Neural progenitor cell (in vitro differentiated cells): Measurements from ENCODE around the gene GCFC2. TPM values are rescaled to one million over a fixed set of nuclear protein-coding genes. Genes with fewer than 3 reads are reported as not detected.

ENCODE experiments used
- DNase-seq: peaks from one replicate; pipeline ENCODE4 v3.0.0-alpha.2; 2016; ENCODE audit warnings: low spot score
- H2AFZ ChIP-seq: fragments of 200-600 bp; sonication (generic); replicated peaks from 2 replicates; pipeline ENCODE4 v1.6.1; 2016; ENCODE audit warnings: antibody characterized with exemption
- H3F3A ChIP-seq: fragments of 200-600 bp; sonication (generic); 2 replicates; pipeline ENCODE4 v1.6.1; 2016; ENCODE audit warnings: antibody characterized with exemption, low read depth
- H3K27ac ChIP-seq: fragments of 200-600 bp; sonication (generic); 2 replicates; pipeline ENCODE4 v1.5.1; 2016; ENCODE audit warnings: mild to moderate bottlenecking
- H3K27me3 ChIP-seq: fragments of 200-600 bp; sonication (generic); 2 replicates; pipeline ENCODE4 v1.6.1; 2016; ENCODE audit warnings: mild to moderate bottlenecking, moderate library complexity
- H3K36me3 ChIP-seq: fragments of 200-600 bp; sonication (generic); 2 replicates; pipeline ENCODE4 v1.5.1; 2016
- H3K4me1 ChIP-seq: fragments of 200-600 bp; sonication (generic); 2 replicates; pipeline ENCODE4 v1.6.1; 2016; ENCODE audit warnings: mixed run types
- H3K4me2 ChIP-seq: fragments of 200-600 bp; sonication (generic); 2 replicates; pipeline ENCODE4 v1.6.1; 2016
- H3K4me3 ChIP-seq: fragments of 200-600 bp; sonication (generic); 2 replicates; pipeline ENCODE4 v1.5.1; 2016
- H3K79me2 ChIP-seq: fragments of 200-600 bp; sonication (generic); 2 replicates; pipeline ENCODE4 v1.6.1; 2016; ENCODE audit warnings: low read depth
- H3K9ac ChIP-seq: fragments of 200-600 bp; sonication (generic); 2 replicates; pipeline ENCODE4 v1.6.1; 2016
- H3K9me3 ChIP-seq: fragments of 200-600 bp; sonication (generic); 2 replicates; pipeline ENCODE4 v1.5.1; 2016; ENCODE audit warnings: low read depth
- H4K20me1 ChIP-seq: fragments of 200-600 bp; sonication (generic); 2 replicates; pipeline ENCODE4 v1.6.1; 2016; ENCODE audit warnings: low read depth
- H3K27ac Mint-ChIP-seq: 3 replicates; pipeline ENCODE4 v1.8.0; 2021; ENCODE audit warnings: mixed read lengths
- H3K27me3 Mint-ChIP-seq: 2 replicates; pipeline ENCODE4 v1.8.0; 2022; ENCODE audit warnings: low read depth, mild to moderate bottlenecking, inconsistent platforms, moderate library complexity, mixed read lengths; ENCODE audit not compliant: insufficient read depth
- H3K36me3 Mint-ChIP-seq: 3 replicates; pipeline ENCODE4 v1.8.0; 2021; ENCODE audit warnings: mixed read lengths
- H3K4me1 Mint-ChIP-seq: 3 replicates; pipeline ENCODE4 v1.8.0; 2021; ENCODE audit warnings: mixed read lengths
- H3K4me3 Mint-ChIP-seq: 3 replicates; pipeline ENCODE4 v1.8.0; 2021; ENCODE audit warnings: mild to moderate bottlenecking, moderate library complexity, mixed read lengths
- H3K9me3 Mint-ChIP-seq: 3 replicates; pipeline ENCODE4 v1.8.0; 2020; ENCODE audit warnings: mixed read lengths
- CTCF ChIP-seq: fragments of 200-600 bp; sonication (generic); IDR thresholded peaks from 2 replicates; pipeline ENCODE4 v1.5.1; 2017; ENCODE audit warnings: antibody characterized with exemption, mild to moderate bottlenecking
- EZH2 ChIP-seq: fragments of 200-600 bp; sonication (generic); IDR thresholded peaks from 2 replicates; pipeline ENCODE4 v1.6.1; 2017; ENCODE audit warnings: antibody characterized with exemption, mild to moderate bottlenecking, moderate library complexity
- EZH2phosphoT487 ChIP-seq: fragments of 200-600 bp; sonication (generic); IDR thresholded peaks from 2 replicates; pipeline ENCODE4 v1.6.1; 2017; ENCODE audit warnings: antibody characterized with exemption
- total RNA-seq: library from RNA; depleted of rRNA; stranded (reverse); fragments of >200 nt; gene quantifications from 2 replicates; pipeline ENCODE4 v1.2.3, GENCODE V29; 2015; ENCODE audit warnings: low replicate concordance

The GCFC2 gene
- total RNA-seq, 1 donor from 2014 or later, result 58.4 TPM

- Histone ChIP-seq H2AFZ (no peak overlapping the region), H3K36me3 (peaks cover 5% of the 10 kb centered on the region), H3K4me3 (no peak overlapping the region), H4K20me1 (no peaks in the 10 kb centered on the region), H3K27me3 (no peaks in the 10 kb centered on the region), H3K79me2 (no peaks in the 10 kb centered on the region), H3K9ac (no peak overlapping the region), H3F3A (peaks cover 28% of the 10 kb centered on the region), H3K4me1 (peaks cover 27% of the 10 kb centered on the region), H3K4me2 (peak overlapping the region; percentile 70), H3K9me3 (no peaks in the 10 kb centered on the region), H3K27ac (peak overlapping the region; percentile 89)
- Mint-ChIP-seq H3K4me3 (no peak overlapping the region), H3K9me3 (no peaks in the 10 kb centered on the region), H3K27ac (no peak overlapping the region), H3K4me1 (peaks cover 12% of the 10 kb centered on the region), H3K27me3 (peaks cover 2% of the 10 kb centered on the region), H3K36me3 (no peaks in the 10 kb centered on the region)
- no peak for TF ChIP-seq EZH2phosphoT487
- no peak for TF ChIP-seq CTCF
- no peak for TF ChIP-seq EZH2
- no peak for DNase-seq
Observed at GRCh38 chr2:75751360-75751759, 40.6 kb upstream of the GCFC2 start.

GRCh38 chr2:75737961-75738360 is 27.2 kb upstream of the GCFC2 start:
- H3K4me3 Mint-ChIP-seq, result no peak overlapping the region
- no peak overlapping the region for H3K27ac ChIP-seq
- H3K9me3 ChIP-seq, result peaks cover 2% of the 10 kb centered on the region
- peak overlapping the region; percentile 40 for H2AFZ ChIP-seq
- no peaks in the 10 kb centered on the region for H3K4me1 Mint-ChIP-seq
- no peak overlapping the region for H3K4me2 ChIP-seq
- TF ChIP-seq EZH2 (no peak), CTCF (no peak), EZH2phosphoT487 (no peak)
- H3K9ac ChIP-seq, result no peak overlapping the region
- no peaks in the 10 kb centered on the region for H3K27me3 ChIP-seq
- H3F3A ChIP-seq, result no peaks in the 10 kb centered on the region
- H3K9me3 Mint-ChIP-seq, result peaks cover 8% of the 10 kb centered on the region
- no peak for DNase-seq
- no peaks in the 10 kb centered on the region for H3K36me3 Mint-ChIP-seq
- H4K20me1 ChIP-seq, result no peaks in the 10 kb centered on the region
- no peaks in the 10 kb centered on the region for H3K79me2 ChIP-seq
- no peak overlapping the region for H3K27ac Mint-ChIP-seq
- H3K4me3 ChIP-seq, result no peak overlapping the region
- no peaks in the 10 kb centered on the region for H3K36me3 ChIP-seq
- no peaks in the 10 kb centered on the region for H3K4me1 ChIP-seq
- H3K27me3 Mint-ChIP-seq, result no peaks in the 10 kb centered on the region

- DNase-seq, result no peak
- no peaks in the 10 kb centered on the region for H4K20me1 ChIP-seq
- H3F3A ChIP-seq, result no peaks in the 10 kb centered on the region
- H3K4me3 ChIP-seq, result no peak overlapping the region
- H3K79me2 ChIP-seq, result no peaks in the 10 kb centered on the region
- H2AFZ ChIP-seq, result no peak overlapping the region
- Mint-ChIP-seq H3K9me3 (peaks cover 2% of the 10 kb centered on the region), H3K4me3 (no peak overlapping the region), H3K36me3 (no peaks in the 10 kb centered on the region), H3K4me1 (no peaks in the 10 kb centered on the region), H3K27ac (no peak overlapping the region), H3K27me3 (peaks cover 2% of the 10 kb centered on the region)
- no peaks in the 10 kb centered on the region for H3K36me3 ChIP-seq
- no peak overlapping the region for H3K9ac ChIP-seq
- no peaks in the 10 kb centered on the region for H3K4me1 ChIP-seq
- TF ChIP-seq CTCF, result no peak
- no peaks in the 10 kb centered on the region for H3K9me3 ChIP-seq
- no peak overlapping the region for H3K4me2 ChIP-seq
- no peak overlapping the region for H3K27ac ChIP-seq
- H3K27me3 ChIP-seq, result no peaks in the 10 kb centered on the region
Observed at GRCh38 chr2:75736276-75736675, 25.6 kb upstream of the GCFC2 start.

GRCh38 chr2:75729861-75730260 is 19.1 kb upstream of the GCFC2 start:
- H3K27me3 ChIP-seq, result no peaks in the 10 kb centered on the region
- peaks cover 4% of the 10 kb centered on the region for H3K4me1 ChIP-seq
- no peak overlapping the region for H3K27ac ChIP-seq
- no peak for DNase-seq
- H3K4me1 Mint-ChIP-seq, result peaks cover 3% of the 10 kb centered on the region
- TF ChIP-seq EZH2phosphoT487, result no peak
- peak; percentile 60 for TF ChIP-seq CTCF
- no peaks in the 10 kb centered on the region for H3F3A ChIP-seq
- H2AFZ ChIP-seq, result peak overlapping the region; percentile 20
- H3K4me3 Mint-ChIP-seq, result no peak overlapping the region
- no peaks in the 10 kb centered on the region for H3K9me3 Mint-ChIP-seq
- H3K4me2 ChIP-seq, result no peak overlapping the region
- H3K36me3 Mint-ChIP-seq, result no peaks in the 10 kb centered on the region
- H3K9me3 ChIP-seq, result no peaks in the 10 kb centered on the region
- H3K4me3 ChIP-seq, result no peak overlapping the region
- H3K9ac ChIP-seq, result no peak overlapping the region
- H3K27me3 Mint-ChIP-seq, result peaks cover 2% of the 10 kb centered on the region
- H3K27ac Mint-ChIP-seq, result no peak overlapping the region
- no peaks in the 10 kb centered on the region for H4K20me1 ChIP-seq
- H3K36me3 ChIP-seq, result no peaks in the 10 kb centered on the region
- no peaks in the 10 kb centered on the region for H3K79me2 ChIP-seq
